ENCODE results near the gene PKIG. TPM values are rescaled to one million over a fixed set of nuclear protein-coding genes. Genes with fewer than 3 reads are reported as not detected.
A peak's percentile ranks its signal among the peaks of the same experiment; 100 is the strongest.

Gene PKIG
- polyA plus RNA-seq, 1 of the 3 experiments (the other 2 are of a cell fraction) = 92.9 TPM

GRCh38 chr20:44606725-44607441 lies 24.5 kb downstream of the PKIG start:
- Histone ChIP-seq H3K9ac (no peak overlapping the region), H3K36me3 (replicated peaks in 1 of 2; ENCODE audit: control insufficient read depth in 1 of 2, insufficient read depth in 2 of 2, low read length in 1 of 2) (no peaks in the 10 kb centered on the region), H3K27ac (ENCODE audit: low read depth in 2 of 2, low read length in 1 of 2) (no peak overlapping the region), H3F3A (replicated peaks; ENCODE audit: insufficient read depth) (peaks cover 11% of the 10 kb centered on the region), H3K79me2 (ENCODE audit: insufficient read depth) (peaks cover 27% of the 10 kb centered on the region), H3K4me2 (no peak overlapping the region), H3K9me3 (no peaks in the 10 kb centered on the region), H3K9me2 (no peaks in the 10 kb centered on the region), H3K4me1 (ENCODE audit: control insufficient read depth in 1 of 2, insufficient read depth in 2 of 2, low read depth in 1 of 2, low read length in 1 of 2) (peaks cover 10 to 11% of the 10 kb centered on the region in 2 experiments; a peak in 3 of 4 replicates), H3K4me3 (ENCODE audit: low read depth in 2 of 2, low read length in 1 of 2) (no peak overlapping the region), H4K20me1 (ENCODE audit: insufficient read depth) (no peaks in the 10 kb centered on the region), H2AFZ (ENCODE audit: low read depth) (no peak overlapping the region), H3K27me3 (ENCODE audit: insufficient read depth) (no peaks in the 10 kb centered on the region)
- ChIA-PET CTCF (no interaction called here), POLR2A (no interaction called here)
- TF ChIP-seq USF2 (IDR thresholded peaks at IDR 0.05; ENCODE audit: borderline replicate concordance, low read depth, low read length) = no peak
- no peak for TF ChIP-seq RAD21 (IDR thresholded peaks at IDR 0.05; ENCODE audit: low read length)
- TF ChIP-seq EP300 (IDR thresholded peaks at IDR 0.05; ENCODE audit: borderline replicate concordance in 1 of 2, low read depth in 1 of 2, low read length in 1 of 2) = no peak
- TF ChIP-seq CHD2 (IDR thresholded peaks at IDR 0.05; ENCODE audit: low read length, partially characterized antibody) = no peak
- TF ChIP-seq YY1 (IDR thresholded peaks at IDR 0.05; ENCODE audit: low read depth) = no peak
- no peak for TF ChIP-seq ELF1 (IDR thresholded peaks at IDR 0.05)
- TF ChIP-seq MAX (IDR thresholded peaks at IDR 0.05; ENCODE audit: low read depth) = no peak
- DNase-seq = no peak
- 91% methylated on average over 5 of the region's 5 CpGs for WGBS (ENCODE audit: low lambda C conversion rate)

- 79% methylated on average over 9 of the region's 9 CpGs for WGBS (ENCODE audit: low lambda C conversion rate)
- no peak overlapping the region for H2AFZ ChIP-seq (ENCODE audit: low read depth)
- no peaks in the 10 kb centered on the region for H4K20me1 ChIP-seq (ENCODE audit: insufficient read depth)
- CTCF ChIA-PET = interaction anchor here (0.5 to 3.5 kb wide), 40 partner anchors 7 to 393 kb away, joined by 3 to 26 read pairs (median 6); partner anchors contain the start of genes SERINC3 and TTPAL
- no peak overlapping the region for H3K4me3 ChIP-seq (ENCODE audit: low read depth in 2 of 2, low read length in 1 of 2)
- POLR2A ChIA-PET = no interaction called here
- DNase-seq = peak; percentile 45
- H3K27me3 ChIP-seq (ENCODE audit: insufficient read depth) = no peaks in the 10 kb centered on the region
- 0 out of 2 replicates have a peak overlapping the region, but pooled peaks have one; percentile 16 for H3K4me2 ChIP-seq
- H3K27ac ChIP-seq (ENCODE audit: low read depth in 2 of 2, low read length in 1 of 2) = peak overlapping the region; percentile 55 to 65
- H3K9me3 ChIP-seq = no peaks in the 10 kb centered on the region
- no peaks in the 10 kb centered on the region for H3K9me2 ChIP-seq
- H3K9ac ChIP-seq = no peak overlapping the region
- no peaks in the 10 kb centered on the region for H3K36me3 ChIP-seq (replicated peaks in 1 of 2; ENCODE audit: control insufficient read depth in 1 of 2, insufficient read depth in 2 of 2, low read length in 1 of 2)
- TF ChIP-seq YY1 (IDR thresholded peaks at IDR 0.05; ENCODE audit: low read depth) (no peak), TEAD4 (IDR thresholded peaks at IDR 0.05; ENCODE audit: borderline replicate concordance, insufficient read depth) (no peak), GATA2 (CRISPR knock-in tag; IDR thresholded peaks at IDR 0.05) (0 out of 2 replicates have a peak, but pooled peaks have one; percentile 11), SIN3A (IDR thresholded peaks at IDR 0.05; ENCODE audit: borderline replicate concordance, low read depth, low read length) (no peak), MXI1 (IDR thresholded peaks at IDR 0.05; ENCODE audit: low read depth, low read length) (peak; percentile 31; the same call in 1 of the 2 replicates), ZBTB33 (IDR thresholded peaks at IDR 0.05; ENCODE audit: borderline replicate concordance, low read depth) (no peak), FOSL2 (IDR thresholded peaks at IDR 0.05; ENCODE audit: borderline replicate concordance, low read depth) (no peak)
- H3K4me1 ChIP-seq (ENCODE audit: control insufficient read depth in 1 of 2, insufficient read depth in 2 of 2, low read depth in 1 of 2, low read length in 1 of 2) = peaks cover 0 to 10% of the 10 kb centered on the region in 2 experiments; a peak in 1 of 4 replicates
- H3K79me2 ChIP-seq (ENCODE audit: insufficient read depth) = peaks cover 21% of the 10 kb centered on the region
- H3F3A ChIP-seq (replicated peaks; ENCODE audit: insufficient read depth) = peaks cover 7% of the 10 kb centered on the region
These were observed 26.7 kb downstream of the PKIG start for GRCh38 chr20:44609006-44609515.
